Cardiac fibroblast (primary cell): Measurements from ENCODE around the gene OBSL1.

Source experiments
- DNase-seq, 2 donors: peaks; one replicate each; pipeline versions ENCODE4 v3.0.0 to v3.0.0-alpha.2; 2010; ENCODE audit warnings: low read depth in 2 of 2
- H3K4me3 ChIP-seq, 2 donors: replicated peaks in 1 of 2; 1 replicate in 1 of 2; 2 replicates in 1 of 2; pipeline ENCODE4 v1.5.1; 2011; ENCODE audit warnings: low read depth in 2 of 2, low read length in 2 of 2, mild to moderate bottlenecking in 2 of 2, moderate library complexity in 1 of 2
- CTCF ChIP-seq: IDR thresholded peaks from one replicate; pipeline ENCODE4 v1.5.1; 2011; ENCODE audit warnings: low read depth, mild to moderate bottlenecking, low read length, inconsistent platforms

The OBSL1 gene

GRCh38 chr2:219567791-219568361 is 3.5 kb downstream of the OBSL1 start:
- no peak for TF ChIP-seq CTCF
- no peak for DNase-seq
- H3K4me3 ChIP-seq, result no peak overlapping the region

GRCh38 chr2:219567131-219567530 is 4.2 kb downstream of the OBSL1 start:
- no peak overlapping the region for H3K4me3 ChIP-seq
- DNase-seq, result no peak
- no peak for TF ChIP-seq CTCF

- H3K4me3 ChIP-seq, result no peak overlapping the region
- TF ChIP-seq CTCF, result no peak
- no peak for DNase-seq
Observed at GRCh38 chr2:219566640-219567039, 4.7 kb downstream of the OBSL1 start.

GRCh38 chr2:219565130-219566080 is 5.9 kb downstream of the OBSL1 start:
- no peak overlapping the region for H3K4me3 ChIP-seq
- no peak for TF ChIP-seq CTCF
- no peak for DNase-seq

- DNase-seq, result no peak
- H3K4me3 ChIP-seq, result no peak overlapping the region
- no peak for TF ChIP-seq CTCF
Observed at GRCh38 chr2:219563271-219563928, 7.9 kb downstream of the OBSL1 start.

- no peak for TF ChIP-seq CTCF
- DNase-seq, result no peak
- H3K4me3 ChIP-seq, result no peak overlapping the region
Observed at GRCh38 chr2:219562049-219563020, 9.0 kb downstream of the OBSL1 start.
